Measurements from ENCODE around the gene HTR1E.

The HTR1E gene

GRCh38 chr6:86936834-86937218 is 502 bp upstream of the HTR1E start:
- peak overlapping the region in 1 of 2 experiments; percentile 39 for H3K14ac ChIP-seq (ENCODE audit: low read length in 2 of 2)
- no peak overlapping the region for H3K23ac ChIP-seq (ENCODE audit: low read length in 2 of 2)
- no peak for DNase-seq
- H3K79me1 ChIP-seq (replicated peaks; ENCODE audit: low read length, poor library complexity, severe bottlenecking): no peaks in the 10 kb centered on the region
- H3K4me3 ChIP-seq (ENCODE audit: insufficient read depth in 1 of 2, low read depth in 1 of 2, low read length in 2 of 2): peak overlapping the region; percentile 11 to 71
- H2BK12ac ChIP-seq (ENCODE audit: low read length in 2 of 2): no peak overlapping the region
- peaks cover 10% of the 10 kb centered on the region for H3K4me1 ChIP-seq (ENCODE audit: control insufficient read depth, insufficient read depth, low read depth, low read length)
- no peak overlapping the region for H3K9ac ChIP-seq (ENCODE audit: low read length)
- H3K4ac ChIP-seq (ENCODE audit: low read depth in 1 of 2, low read length in 2 of 2): no peak overlapping the region
- no peak overlapping the region for H2AK5ac ChIP-seq (ENCODE audit: low read length, severe bottlenecking)
- no peak overlapping the region for H3K27ac ChIP-seq (ENCODE audit: low read length, poor library complexity, severe bottlenecking)
- peak overlapping the region; percentile 57 for H2AFZ ChIP-seq (ENCODE audit: low read depth, low read length)
- no peak overlapping the region for H3K18ac ChIP-seq (ENCODE audit: low read depth in 1 of 2, low read length in 2 of 2)
- no peak overlapping the region for H4K8ac ChIP-seq (ENCODE audit: low read length)
- no peaks in the 10 kb centered on the region for H3K9me3 ChIP-seq (ENCODE audit: control insufficient read depth, low read length)
- H2BK5ac ChIP-seq (ENCODE audit: low read depth, low read length, poor library complexity, severe bottlenecking): no peak overlapping the region
- H3K27me3 ChIP-seq (ENCODE audit: control insufficient read depth in 1 of 2, insufficient read depth in 1 of 2, low read length in 2 of 2): peaks cover 35 to 44% of the 10 kb centered on the region in 2 experiments
- no peaks in the 10 kb centered on the region for H3K36me3 ChIP-seq (ENCODE audit: control insufficient read depth in 1 of 2, insufficient read depth in 2 of 2, low read depth in 1 of 2, low read length in 2 of 2)
- H2BK120ac ChIP-seq (ENCODE audit: low read depth, low read length): no peak overlapping the region
- no peak overlapping the region for H4K91ac ChIP-seq (ENCODE audit: low read length)
- H3K4me2 ChIP-seq (ENCODE audit: low read length, poor library complexity, severe bottlenecking): peak overlapping the region; percentile 76
- no peak overlapping the region for H2BK15ac ChIP-seq (ENCODE audit: low read depth, poor library complexity, severe bottlenecking)
- 7% methylated on average over 12 of the region's 12 CpGs for WGBS

- Histone ChIP-seq H3K23ac (ENCODE audit: low read length in 2 of 2) (no peak overlapping the region), H2BK15ac (ENCODE audit: low read depth, poor library complexity, severe bottlenecking) (no peak overlapping the region), H4K8ac (ENCODE audit: low read length) (no peak overlapping the region), H3K4me3 (ENCODE audit: insufficient read depth in 1 of 2, low read depth in 1 of 2, low read length in 2 of 2) (no peak overlapping the region), H3K27ac (ENCODE audit: low read length, poor library complexity, severe bottlenecking) (no peak overlapping the region), H3K4ac (ENCODE audit: low read depth in 1 of 2, low read length in 2 of 2) (no peak overlapping the region), H3K9ac (ENCODE audit: low read length) (no peak overlapping the region), H2BK5ac (ENCODE audit: low read depth, low read length, poor library complexity, severe bottlenecking) (no peak overlapping the region), H3K14ac (ENCODE audit: low read length in 2 of 2) (no peak overlapping the region), H3K27me3 (ENCODE audit: control insufficient read depth in 1 of 2, insufficient read depth in 1 of 2, low read length in 2 of 2) (peaks cover 35 to 44% of the 10 kb centered on the region in 2 experiments), H3K79me1 (replicated peaks; ENCODE audit: low read length, poor library complexity, severe bottlenecking) (no peaks in the 10 kb centered on the region), H2AK5ac (ENCODE audit: low read length, severe bottlenecking) (no peak overlapping the region), H2BK120ac (ENCODE audit: low read depth, low read length) (no peak overlapping the region), H3K4me2 (ENCODE audit: low read length, poor library complexity, severe bottlenecking) (no peak overlapping the region), H3K4me1 (ENCODE audit: control insufficient read depth, insufficient read depth, low read depth, low read length) (peaks cover 11% of the 10 kb centered on the region), H2AFZ (ENCODE audit: low read depth, low read length) (no peak overlapping the region), H3K9me3 (ENCODE audit: control insufficient read depth, low read length) (no peaks in the 10 kb centered on the region), H4K91ac (ENCODE audit: low read length) (no peak overlapping the region), H2BK12ac (ENCODE audit: low read length in 2 of 2) (no peak overlapping the region), H3K36me3 (ENCODE audit: control insufficient read depth in 1 of 2, insufficient read depth in 2 of 2, low read depth in 1 of 2, low read length in 2 of 2) (no peaks in the 10 kb centered on the region), H3K18ac (ENCODE audit: low read depth in 1 of 2, low read length in 2 of 2) (no peak overlapping the region)
- 75% methylated on average over 4 of the region's 4 CpGs for WGBS
- DNase-seq: no peak
These were observed 1.5 kb downstream of the HTR1E start for GRCh38 chr6:86938814-86939213.

DNA sequence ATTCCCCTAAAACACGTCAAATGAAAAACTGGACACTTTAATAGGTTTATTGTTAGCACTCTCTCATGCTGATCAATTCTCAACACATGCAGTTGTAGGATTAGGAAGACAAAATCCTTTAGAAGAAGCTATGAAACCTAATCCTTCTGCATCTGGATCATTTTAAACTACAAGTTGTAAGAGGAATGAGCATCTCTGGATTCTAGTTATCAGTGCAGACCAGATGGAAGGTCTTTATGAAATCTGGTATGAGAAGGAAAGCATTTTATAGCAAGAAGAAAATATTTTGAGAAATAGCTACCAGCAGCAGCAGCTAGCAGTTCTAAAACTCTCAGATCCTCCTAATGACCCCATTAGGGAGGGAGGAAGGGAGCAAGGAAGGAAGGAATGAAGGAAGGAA is 4.1 kb downstream of the HTR1E start:
- no CpG with 5 or more reads among the region's 1 CpG for WGBS
- Histone ChIP-seq H2BK12ac (ENCODE audit: low read length in 2 of 2) (no peak overlapping the region), H3K36me3 (ENCODE audit: control insufficient read depth in 1 of 2, insufficient read depth in 2 of 2, low read depth in 1 of 2, low read length in 2 of 2) (no peaks in the 10 kb centered on the region), H3K14ac (ENCODE audit: low read length in 2 of 2) (no peak overlapping the region), H3K4me3 (ENCODE audit: insufficient read depth in 1 of 2, low read depth in 1 of 2, low read length in 2 of 2) (no peak overlapping the region), H3K9me3 (ENCODE audit: control insufficient read depth, low read length) (no peaks in the 10 kb centered on the region), H3K27me3 (ENCODE audit: control insufficient read depth in 1 of 2, insufficient read depth in 1 of 2, low read length in 2 of 2) (peaks cover 27 to 32% of the 10 kb centered on the region in 2 experiments), H4K91ac (ENCODE audit: low read length) (no peak overlapping the region), H3K18ac (ENCODE audit: low read depth in 1 of 2, low read length in 2 of 2) (no peak overlapping the region), H3K4ac (ENCODE audit: low read depth in 1 of 2, low read length in 2 of 2) (no peak overlapping the region), H2AK5ac (ENCODE audit: low read length, severe bottlenecking) (no peak overlapping the region), H2BK120ac (ENCODE audit: low read depth, low read length) (no peak overlapping the region), H3K79me1 (replicated peaks; ENCODE audit: low read length, poor library complexity, severe bottlenecking) (no peaks in the 10 kb centered on the region), H2AFZ (ENCODE audit: low read depth, low read length) (no peak overlapping the region), H3K4me1 (ENCODE audit: control insufficient read depth, insufficient read depth, low read depth, low read length) (peaks cover 11% of the 10 kb centered on the region), H3K27ac (ENCODE audit: low read length, poor library complexity, severe bottlenecking) (no peak overlapping the region), H4K8ac (ENCODE audit: low read length) (no peak overlapping the region), H3K23ac (ENCODE audit: low read length in 2 of 2) (no peak overlapping the region), H3K4me2 (ENCODE audit: low read length, poor library complexity, severe bottlenecking) (no peak overlapping the region), H2BK5ac (ENCODE audit: low read depth, low read length, poor library complexity, severe bottlenecking) (no peak overlapping the region), H3K9ac (ENCODE audit: low read length) (no peak overlapping the region), H2BK15ac (ENCODE audit: low read depth, poor library complexity, severe bottlenecking) (no peak overlapping the region)
- no peak for DNase-seq

DNA sequence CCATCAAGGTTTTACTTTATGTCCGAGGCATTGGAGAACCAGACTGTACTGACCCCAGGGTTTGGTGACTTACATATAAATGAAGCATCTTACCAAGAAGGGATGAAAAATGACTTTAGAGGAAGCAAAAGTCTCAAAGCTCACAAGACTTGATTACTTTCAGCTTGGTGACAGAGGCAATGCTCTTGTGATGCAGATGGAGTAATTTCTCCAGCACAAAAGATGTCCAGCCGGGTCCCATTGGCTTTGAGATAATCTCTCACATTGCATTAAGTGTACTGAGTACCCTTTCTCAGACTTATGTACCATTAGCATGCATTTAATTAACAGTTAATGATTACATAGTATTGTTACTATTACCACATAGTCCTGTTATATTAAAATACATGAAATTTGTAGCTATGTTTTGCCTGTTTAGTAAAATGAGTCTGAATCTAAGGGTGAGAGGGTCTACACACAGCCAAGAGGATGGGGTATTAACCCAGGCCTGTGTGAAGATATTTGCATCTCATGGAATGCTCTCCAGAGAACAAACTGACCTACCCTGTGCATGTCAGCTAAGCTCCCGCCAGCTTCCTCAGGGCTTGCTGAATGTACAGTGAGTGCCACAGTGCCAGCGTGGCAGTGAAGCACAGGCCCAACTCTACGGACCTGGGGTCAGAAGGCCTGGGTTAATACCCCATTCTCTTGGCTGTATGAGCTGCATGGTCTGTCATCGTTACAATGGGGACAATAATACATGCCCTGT is 5.6 kb downstream of the HTR1E start:
- H3K4me1 ChIP-seq (ENCODE audit: control insufficient read depth, insufficient read depth, low read depth, low read length): peaks cover 1% of the 10 kb centered on the region
- no peak overlapping the region for H3K4me3 ChIP-seq (ENCODE audit: insufficient read depth in 1 of 2, low read depth in 1 of 2, low read length in 2 of 2)
- peaks cover 12 to 18% of the 10 kb centered on the region in 2 experiments for H3K27me3 ChIP-seq (ENCODE audit: control insufficient read depth in 1 of 2, insufficient read depth in 1 of 2, low read length in 2 of 2)
- no peak overlapping the region for H4K91ac ChIP-seq (ENCODE audit: low read length)
- H2AFZ ChIP-seq (ENCODE audit: low read depth, low read length): no peak overlapping the region
- no peak overlapping the region for H3K14ac ChIP-seq (ENCODE audit: low read length in 2 of 2)
- no peak overlapping the region for H3K4me2 ChIP-seq (ENCODE audit: low read length, poor library complexity, severe bottlenecking)
- no peak overlapping the region for H2AK5ac ChIP-seq (ENCODE audit: low read length, severe bottlenecking)
- no peak overlapping the region for H3K27ac ChIP-seq (ENCODE audit: low read length, poor library complexity, severe bottlenecking)
- no peaks in the 10 kb centered on the region for H3K79me1 ChIP-seq (replicated peaks; ENCODE audit: low read length, poor library complexity, severe bottlenecking)
- no peaks in the 10 kb centered on the region for H3K9me3 ChIP-seq (ENCODE audit: control insufficient read depth, low read length)
- no peak overlapping the region for H3K18ac ChIP-seq (ENCODE audit: low read depth in 1 of 2, low read length in 2 of 2)
- WGBS: 64% methylated on average over 5 of the region's 6 CpGs
- no peak overlapping the region for H2BK120ac ChIP-seq (ENCODE audit: low read depth, low read length)
- no peak overlapping the region for H3K4ac ChIP-seq (ENCODE audit: low read depth in 1 of 2, low read length in 2 of 2)
- no peak overlapping the region for H3K9ac ChIP-seq (ENCODE audit: low read length)
- no peak for DNase-seq
- no peak overlapping the region for H2BK12ac ChIP-seq (ENCODE audit: low read length in 2 of 2)
- no peak overlapping the region for H2BK15ac ChIP-seq (ENCODE audit: low read depth, poor library complexity, severe bottlenecking)
- H3K36me3 ChIP-seq (ENCODE audit: control insufficient read depth in 1 of 2, insufficient read depth in 2 of 2, low read depth in 1 of 2, low read length in 2 of 2): no peaks in the 10 kb centered on the region
- H2BK5ac ChIP-seq (ENCODE audit: low read depth, low read length, poor library complexity, severe bottlenecking): no peak overlapping the region
- H4K8ac ChIP-seq (ENCODE audit: low read length): no peak overlapping the region
- no peak overlapping the region for H3K23ac ChIP-seq (ENCODE audit: low read length in 2 of 2)

Measured in mesenchymal stem cell (in vitro differentiated cells and primary cell).